Measurements from ENCODE around the gene RTP2. TPM values are rescaled to one million over a fixed set of nuclear protein-coding genes. Genes with fewer than 3 reads are reported as not detected.

RTP2 gene
- polyA plus RNA-seq, 12 donors = not detected

- DNase-seq = peak; percentile 51
Observed at GRCh38 chr3:187669675-187670504, 32.5 kb downstream of the RTP2 start, which contains the start of gene SST. TSS of gene SST (minus strand) at chr3:187670394. CDS start at chr3:187670291, 103 bp downstream.

- no peak for DNase-seq
Observed at GRCh38 chr3:187667526-187667925, 34.8 kb downstream of the RTP2 start.

- DNase-seq = no peak
Observed at GRCh38 chr3:187665764-187666402, 36.5 kb downstream of the RTP2 start.

DNA sequence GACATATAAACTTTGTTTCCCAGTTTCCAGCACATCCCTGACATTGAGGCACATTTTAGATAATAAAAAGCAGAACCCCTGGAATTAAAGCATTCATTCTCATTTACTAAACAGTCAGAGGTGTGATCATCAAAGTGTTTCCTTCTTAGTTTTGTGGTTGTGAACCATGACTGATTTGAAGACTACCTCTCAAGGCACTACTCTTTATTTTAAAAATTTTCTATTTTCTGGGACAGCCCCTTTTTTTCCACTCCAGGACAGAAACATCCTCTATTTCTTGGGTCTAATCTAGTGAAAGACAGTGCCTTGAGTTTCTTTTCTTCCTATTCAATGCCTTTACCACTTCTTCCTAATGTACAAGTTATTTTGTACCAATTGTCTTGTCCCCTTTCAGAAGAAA is 37.3 kb downstream of the RTP2 start:
- no peak for DNase-seq

DNA sequence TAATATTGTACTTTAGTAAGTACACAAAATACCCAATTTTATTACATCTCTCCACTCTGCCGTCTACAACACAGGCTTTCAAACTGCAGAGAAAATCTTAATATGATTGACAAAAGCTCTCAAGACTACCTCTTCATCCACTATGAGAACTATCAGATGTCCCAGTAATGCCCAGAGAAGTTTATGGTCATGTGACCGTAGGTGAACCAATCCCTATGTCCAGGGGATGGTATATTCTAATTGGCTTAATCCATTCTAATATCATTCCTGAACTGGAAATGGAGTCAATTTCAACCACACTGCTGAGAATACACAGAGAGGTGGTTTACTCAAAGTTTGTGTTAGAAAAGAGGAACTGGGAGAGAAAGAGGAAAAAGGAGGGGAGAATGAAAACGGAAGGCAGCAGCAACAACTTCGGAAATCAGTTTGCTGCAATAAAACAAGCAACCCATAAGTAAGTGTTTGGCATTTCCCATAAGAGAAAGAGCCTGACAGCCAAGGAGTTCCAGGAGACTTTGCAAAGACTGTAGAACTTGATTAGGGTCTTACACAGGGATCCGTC is 39.4 kb downstream of the RTP2 start:
- no peak for DNase-seq

- no peak for DNase-seq
Observed at GRCh38 chr3:187661267-187661666, 41.1 kb downstream of the RTP2 start.

- no peak for DNase-seq
Observed at GRCh38 chr3:187651282-187651681, 51.1 kb downstream of the RTP2 start.

Other genes with a start within 250 kb of the RTP2 start
- gene SST, start 32.2 kb downstream of the RTP2 start, polyA plus RNA-seq (ENCODE audit: insufficient read length in 12 of 12) = 10 to 100 TPM in 1 of 12 donors, under 1 TPM in 2, not detected in 9; 0.20 to 45.1 (median 0.37) TPM
- gene BCL6, start 42.9 kb upstream of the RTP2 start, polyA plus RNA-seq (ENCODE audit: insufficient read length in 12 of 12) = 10 to 100 TPM in 11 of 12 donors, not detected in 1; 18.4 to 39.7 (median 26.0) TPM

Data from muscle of arm (tissue), 12 donors.